ENCODE data around the gene IGSF3.
"Not testable (repeated sequence)": the region's sequence is repeated elsewhere in the genome, so short reads cannot be mapped to it uniquely, and the experiment has no call there.

The IGSF3 gene

GRCh38 chr1:116664366-116664977, 3.1 kb downstream of the IGSF3 start:
- H3K27ac ChIP-seq (replicated peaks) = no peak overlapping the region
- TF ChIP-seq REST (IDR thresholded peaks at IDR 0.05; ENCODE audit: insufficient replicate concordance, low read depth) (no peak), CTCF (IDR thresholded peaks at IDR 0.05; ENCODE audit: insufficient read depth, low read length) (no peak), GABPA (IDR thresholded peaks at IDR 0.05; ENCODE audit: low read depth) (no peak), SPI1 (IDR thresholded peaks at IDR 0.05; ENCODE audit: borderline replicate concordance, low read depth) (no peak), POLR2AphosphoS5 (IDR thresholded peaks at IDR 0.05; ENCODE audit: low read depth) (no peak)
- no peak for DNase-seq (ENCODE audit: low read depth in 1 of 2, low spot score in 1 of 2)

GRCh38 chr1:116663821-116664220, 3.7 kb downstream of the IGSF3 start:
- no peak overlapping the region for H3K4me3 ChIP-seq (replicated peaks; ENCODE audit: insufficient read depth, low read length)
- no peak for TF ChIP-seq CTCF (IDR thresholded peaks at IDR 0.05; ENCODE audit: insufficient read depth, low read length)
- TF ChIP-seq POLR2AphosphoS5 (IDR thresholded peaks at IDR 0.05; ENCODE audit: low read depth) = no peak
- no peak for TF ChIP-seq SPI1 (IDR thresholded peaks at IDR 0.05; ENCODE audit: borderline replicate concordance, low read depth)
- no peak for TF ChIP-seq REST (IDR thresholded peaks at IDR 0.05; ENCODE audit: insufficient replicate concordance, low read depth)
- no peak for TF ChIP-seq GABPA (IDR thresholded peaks at IDR 0.05; ENCODE audit: low read depth)
- peaks cover 39% of the 10 kb centered on the region for H3K27me3 ChIP-seq (ENCODE audit: insufficient read depth, poor library complexity, severe bottlenecking)
- H3K27ac ChIP-seq (replicated peaks) = no peak overlapping the region
- no peak for DNase-seq (ENCODE audit: low read depth in 1 of 2, low spot score in 1 of 2)

More at GRCh38 chr1:116664366-116664977, 3.1 kb downstream of the IGSF3 start:
- Histone ChIP-seq H3K4me3 (replicated peaks; ENCODE audit: insufficient read depth, low read length) (no peak overlapping the region), H3K27me3 (ENCODE audit: insufficient read depth, poor library complexity, severe bottlenecking) (peaks cover 39% of the 10 kb centered on the region)

GRCh38 chr1:116661633-116662032, 5.9 kb downstream of the IGSF3 start:
- TF ChIP-seq CTCF (IDR thresholded peaks at IDR 0.05; ENCODE audit: insufficient read depth, low read length) = no peak
- TF ChIP-seq SPI1 (IDR thresholded peaks at IDR 0.05; ENCODE audit: borderline replicate concordance, low read depth) = no peak
- TF ChIP-seq REST (IDR thresholded peaks at IDR 0.05; ENCODE audit: insufficient replicate concordance, low read depth) = no peak
- no peak for TF ChIP-seq GABPA (IDR thresholded peaks at IDR 0.05; ENCODE audit: low read depth)
- no peak for TF ChIP-seq POLR2AphosphoS5 (IDR thresholded peaks at IDR 0.05; ENCODE audit: low read depth)
- Histone ChIP-seq H3K27me3 (ENCODE audit: insufficient read depth, poor library complexity, severe bottlenecking) (peaks cover 30% of the 10 kb centered on the region), H3K27ac (replicated peaks) (no peak overlapping the region), H3K4me3 (replicated peaks; ENCODE audit: insufficient read depth, low read length) (no peak overlapping the region)
- DNase-seq (ENCODE audit: low read depth in 1 of 2, low spot score in 1 of 2) = no peak

GRCh38 chr1:116658645-116659044, 8.9 kb downstream of the IGSF3 start:
- not testable (repeated sequence) for H3K27ac ChIP-seq (replicated peaks); DNase-seq (ENCODE audit: low read depth in 1 of 2, low spot score in 1 of 2); H3K27me3 ChIP-seq (ENCODE audit: insufficient read depth, poor library complexity, severe bottlenecking); H3K4me3 ChIP-seq (replicated peaks; ENCODE audit: insufficient read depth, low read length)

GRCh38 chr1:116657836-116658235, 9.7 kb downstream of the IGSF3 start:
- H3K27ac ChIP-seq (replicated peaks); H3K27me3 ChIP-seq (ENCODE audit: insufficient read depth, poor library complexity, severe bottlenecking); DNase-seq (ENCODE audit: low read depth in 1 of 2, low spot score in 1 of 2); H3K4me3 ChIP-seq (replicated peaks; ENCODE audit: insufficient read depth, low read length): not testable (repeated sequence)
